Measurements from ENCODE around the gene PPAN. TPM values are rescaled to one million over a fixed set of nuclear protein-coding genes. Genes with fewer than 3 reads are reported as not detected.

PPAN gene
- total and polyA plus RNA-seq, 2 experiments from 2014 or later = 15.0 to 26.0 TPM

DNA sequence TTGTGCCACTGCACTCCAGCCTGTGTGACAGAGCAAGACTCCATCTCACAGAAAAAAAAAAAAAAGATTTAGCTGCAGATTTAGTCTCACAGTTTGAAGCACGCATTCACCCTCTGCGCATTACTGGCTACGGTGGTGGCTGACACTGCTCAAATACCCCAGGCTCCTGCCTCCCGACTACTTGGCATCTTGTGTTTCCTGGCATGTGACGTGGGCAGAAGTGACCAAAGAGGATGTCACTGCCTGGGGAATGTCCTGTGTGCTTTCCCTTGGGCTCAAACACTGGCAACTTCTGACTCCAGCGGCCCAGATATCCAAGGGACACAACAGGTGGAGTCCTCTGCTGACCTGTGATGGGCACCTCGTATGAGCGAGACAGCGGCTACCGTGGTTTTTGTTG lies 38.2 kb downstream of the PPAN start:
- no peaks in the 10 kb centered on the region for H3K36me3 ChIP-seq (replicated peaks; ENCODE audit: insufficient read depth, low read depth)
- no peak overlapping the region for H3K4me2 ChIP-seq
- H3K9me2 ChIP-seq (replicated peaks; ENCODE audit: insufficient read depth) = no peaks in the 10 kb centered on the region
- H3K79me2 ChIP-seq = no peaks in the 10 kb centered on the region
- no peak for DNase-seq (ENCODE audit: low spot score)
- TF ChIP-seq EZH2phosphoT487 (IDR thresholded peaks at IDR 0.05; ENCODE audit: low read depth, severe bottlenecking, unreplicated experiment) (no peak), EZH2 (IDR thresholded peaks at IDR 0.05; ENCODE audit: borderline replicate concordance) (no peak)
- TF ChIP-seq, protein P1, sequence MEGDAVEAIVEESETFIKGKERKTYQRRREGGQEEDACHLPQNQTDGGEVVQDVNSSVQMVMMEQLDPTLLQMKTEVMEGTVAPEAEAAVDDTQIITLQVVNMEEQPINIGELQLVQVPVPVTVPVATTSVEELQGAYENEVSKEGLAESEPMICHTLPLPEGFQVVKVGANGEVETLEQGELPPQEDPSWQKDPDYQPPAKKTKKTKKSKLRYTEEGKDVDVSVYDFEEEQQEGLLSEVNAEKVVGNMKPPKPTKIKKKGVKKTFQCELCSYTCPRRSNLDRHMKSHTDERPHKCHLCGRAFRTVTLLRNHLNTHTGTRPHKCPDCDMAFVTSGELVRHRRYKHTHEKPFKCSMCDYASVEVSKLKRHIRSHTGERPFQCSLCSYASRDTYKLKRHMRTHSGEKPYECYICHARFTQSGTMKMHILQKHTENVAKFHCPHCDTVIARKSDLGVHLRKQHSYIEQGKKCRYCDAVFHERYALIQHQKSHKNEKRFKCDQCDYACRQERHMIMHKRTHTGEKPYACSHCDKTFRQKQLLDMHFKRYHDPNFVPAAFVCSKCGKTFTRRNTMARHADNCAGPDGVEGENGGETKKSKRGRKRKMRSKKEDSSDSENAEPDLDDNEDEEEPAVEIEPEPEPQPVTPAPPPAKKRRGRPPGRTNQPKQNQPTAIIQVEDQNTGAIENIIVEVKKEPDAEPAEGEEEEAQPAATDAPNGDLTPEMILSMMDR (IDR thresholded peaks at IDR 0.05; ENCODE audit: poor library complexity) = no peak
- no peaks in the 10 kb centered on the region for H3K27me3 ChIP-seq
- H3K4me1 ChIP-seq (ENCODE audit: insufficient read depth) = no peaks in the 10 kb centered on the region
- no peaks in the 10 kb centered on the region for H3K9me3 ChIP-seq (ENCODE audit: low read depth)
- WGBS (ENCODE audit: low lambda C conversion rate, missing lambda C conversion rate) = 97% methylated on average over 10 of the region's 10 CpGs
- no peaks in the 10 kb centered on the region for H4K20me1 ChIP-seq (ENCODE audit: insufficient read depth, poor library complexity, severe bottlenecking)
- H2AFZ ChIP-seq = no peak overlapping the region
- no peak overlapping the region for H3K4me3 ChIP-seq
- H3K27ac ChIP-seq = no peak overlapping the region

DNA sequence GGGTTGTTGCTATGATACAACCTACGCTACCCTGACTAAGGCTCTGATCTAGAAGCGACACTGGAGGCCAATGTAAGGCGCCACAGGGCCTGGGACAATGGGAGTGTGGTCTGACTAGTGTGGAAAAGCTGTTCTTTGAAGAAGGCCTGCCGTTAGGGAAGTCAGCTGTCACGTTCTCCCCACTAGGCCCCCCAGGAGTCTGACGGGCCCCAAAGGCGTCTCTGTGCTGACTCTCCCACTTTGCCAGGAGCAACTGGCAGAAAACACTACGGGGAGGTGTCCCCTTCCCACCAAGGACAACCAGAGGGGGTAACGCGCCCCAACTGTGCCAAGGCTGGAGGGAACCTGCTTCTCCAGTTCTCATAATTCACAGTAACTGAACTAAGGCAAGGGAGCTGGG lies 38.9 kb downstream of the PPAN start:
- H3K79me2 ChIP-seq = no peaks in the 10 kb centered on the region
- H3K9me3 ChIP-seq (ENCODE audit: low read depth) = no peaks in the 10 kb centered on the region
- no peak overlapping the region for H3K27ac ChIP-seq
- H3K4me2 ChIP-seq = no peak overlapping the region
- no peaks in the 10 kb centered on the region for H3K4me1 ChIP-seq (ENCODE audit: insufficient read depth)
- TF ChIP-seq EZH2phosphoT487 (IDR thresholded peaks at IDR 0.05; ENCODE audit: low read depth, severe bottlenecking, unreplicated experiment) (no peak), EZH2 (IDR thresholded peaks at IDR 0.05; ENCODE audit: borderline replicate concordance) (no peak)
- TF ChIP-seq, protein P1 (IDR thresholded peaks at IDR 0.05; ENCODE audit: poor library complexity) = no peak
- no peaks in the 10 kb centered on the region for H4K20me1 ChIP-seq (ENCODE audit: insufficient read depth, poor library complexity, severe bottlenecking)
- no peak overlapping the region for H3K4me3 ChIP-seq
- H3K36me3 ChIP-seq (replicated peaks; ENCODE audit: insufficient read depth, low read depth) = no peaks in the 10 kb centered on the region
- no peaks in the 10 kb centered on the region for H3K27me3 ChIP-seq
- H3K9me2 ChIP-seq (replicated peaks; ENCODE audit: insufficient read depth) = no peaks in the 10 kb centered on the region
- H2AFZ ChIP-seq = no peak overlapping the region
- 99% methylated on average over 10 of the region's 10 CpGs for WGBS (ENCODE audit: low lambda C conversion rate, missing lambda C conversion rate)
- DNase-seq (ENCODE audit: low spot score) = no peak

DNA sequence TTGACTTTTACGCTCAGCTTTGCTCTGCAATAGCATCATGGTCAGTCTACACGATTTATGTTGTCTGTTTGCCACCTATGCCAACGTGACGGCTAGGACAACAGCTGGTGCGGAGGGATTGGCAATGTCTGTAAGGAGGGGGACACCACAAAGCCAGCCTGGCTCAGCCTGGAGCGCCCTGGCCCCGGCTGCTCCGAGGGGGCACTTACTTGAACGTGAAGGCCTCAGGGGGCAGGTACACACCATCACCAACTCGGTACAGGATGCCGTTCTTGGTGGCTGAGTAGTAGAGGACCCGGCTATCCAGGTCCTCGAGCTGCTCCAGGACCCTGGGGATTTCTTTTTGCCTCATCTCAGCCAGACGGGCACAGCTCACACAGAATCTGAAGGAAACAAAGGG lies 40.0 kb downstream of the PPAN start:
- no peaks in the 10 kb centered on the region for H3K9me2 ChIP-seq (replicated peaks; ENCODE audit: insufficient read depth)
- no peak overlapping the region for H3K27ac ChIP-seq
- no peak overlapping the region for H3K4me3 ChIP-seq
- DNase-seq (ENCODE audit: low spot score) = no peak
- no peak overlapping the region for H3K4me2 ChIP-seq
- no peaks in the 10 kb centered on the region for H3K4me1 ChIP-seq (ENCODE audit: insufficient read depth)
- 99% methylated on average over 14 of the region's 14 CpGs for WGBS (ENCODE audit: low lambda C conversion rate, missing lambda C conversion rate)
- no peaks in the 10 kb centered on the region for H3K79me2 ChIP-seq
- no peaks in the 10 kb centered on the region for H3K36me3 ChIP-seq (replicated peaks; ENCODE audit: insufficient read depth, low read depth)
- no peaks in the 10 kb centered on the region for H4K20me1 ChIP-seq (ENCODE audit: insufficient read depth, poor library complexity, severe bottlenecking)
- TF ChIP-seq EZH2phosphoT487 (IDR thresholded peaks at IDR 0.05; ENCODE audit: low read depth, severe bottlenecking, unreplicated experiment) = no peak
- TF ChIP-seq, protein P1 (IDR thresholded peaks at IDR 0.05; ENCODE audit: poor library complexity) = no peak
- TF ChIP-seq EZH2 (IDR thresholded peaks at IDR 0.05; ENCODE audit: borderline replicate concordance) = no peak
- H3K27me3 ChIP-seq = no peaks in the 10 kb centered on the region
- no peak overlapping the region for H2AFZ ChIP-seq
- no peaks in the 10 kb centered on the region for H3K9me3 ChIP-seq (ENCODE audit: low read depth)

DNA sequence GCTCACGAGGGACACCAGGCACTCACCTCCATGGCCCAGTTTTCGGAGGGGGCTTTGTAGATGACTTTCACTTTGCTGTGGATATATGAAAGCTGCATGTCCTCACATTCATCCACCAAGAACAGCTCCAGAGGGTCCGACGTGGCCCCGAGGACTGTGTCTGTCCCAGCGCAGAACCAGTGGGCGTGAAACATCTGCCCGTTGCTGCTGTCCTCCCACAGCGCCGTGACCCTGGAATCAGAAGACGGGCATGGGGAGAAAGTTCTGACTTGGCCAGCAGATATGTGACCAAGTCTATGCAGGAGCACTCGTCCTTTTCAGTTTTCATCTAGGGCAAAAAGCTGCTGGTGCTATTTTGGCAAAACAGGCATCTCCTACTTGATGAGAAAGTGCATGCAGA lies 43.3 kb downstream of the PPAN start:
- no peak overlapping the region for H3K4me3 ChIP-seq
- no peaks in the 10 kb centered on the region for H3K9me3 ChIP-seq (ENCODE audit: low read depth)
- H4K20me1 ChIP-seq (ENCODE audit: insufficient read depth, poor library complexity, severe bottlenecking) = no peaks in the 10 kb centered on the region
- no peaks in the 10 kb centered on the region for H3K4me1 ChIP-seq (ENCODE audit: insufficient read depth)
- H3K9me2 ChIP-seq (replicated peaks; ENCODE audit: insufficient read depth) = no peaks in the 10 kb centered on the region
- H3K4me2 ChIP-seq = no peak overlapping the region
- H3K36me3 ChIP-seq (replicated peaks; ENCODE audit: insufficient read depth, low read depth) = no peaks in the 10 kb centered on the region
- no peaks in the 10 kb centered on the region for H3K27me3 ChIP-seq
- H3K79me2 ChIP-seq = no peaks in the 10 kb centered on the region
- 98% methylated on average over 12 of the region's 12 CpGs for WGBS (ENCODE audit: low lambda C conversion rate, missing lambda C conversion rate)
- no peak overlapping the region for H2AFZ ChIP-seq
- no peak overlapping the region for H3K27ac ChIP-seq
- TF ChIP-seq, protein P1 (IDR thresholded peaks at IDR 0.05; ENCODE audit: poor library complexity) = no peak
- no peak for TF ChIP-seq EZH2phosphoT487 (IDR thresholded peaks at IDR 0.05; ENCODE audit: low read depth, severe bottlenecking, unreplicated experiment)
- no peak for TF ChIP-seq EZH2 (IDR thresholded peaks at IDR 0.05; ENCODE audit: borderline replicate concordance)
- DNase-seq (ENCODE audit: low spot score) = no peak
